T follicular helper cell (primary cell): ENCODE results near the gene ARIH1.
"Not testable (repeated sequence)": the region's sequence is repeated elsewhere in the genome, so short reads cannot be mapped to it uniquely, and the experiment has no call there.

Source experiments
- DNase-seq: peaks from one replicate; pipeline ENCODE4 v3.0.0-alpha.2; 2020; ENCODE audit warnings: low read depth

Gene ARIH1

GRCh38 chr15:72608084-72608483 is 134.0 kb downstream of the ARIH1 start:
- DNase-seq: not testable (repeated sequence)

- DNase-seq: no peak
These were observed 135.7 kb downstream of the ARIH1 start for GRCh38 chr15:72609862-72610261.

GRCh38 chr15:72612324-72612723 is 138.2 kb downstream of the ARIH1 start:
- DNase-seq: not testable (repeated sequence)

- no peak for DNase-seq
These were observed 140.8 kb downstream of the ARIH1 start for GRCh38 chr15:72614810-72615532.

GRCh38 chr15:72615533-72616233 is 141.6 kb downstream of the ARIH1 start:
- DNase-seq: not testable (repeated sequence)

GRCh38 chr15:72616491-72617210 is 142.5 kb downstream of the ARIH1 start:
- DNase-seq: no peak

- DNase-seq: not testable (repeated sequence)
These were observed 149.7 kb downstream of the ARIH1 start for GRCh38 chr15:72623854-72624253.

GRCh38 chr15:72626153-72626552 is 152.0 kb downstream of the ARIH1 start:
- not testable (repeated sequence) for DNase-seq

- DNase-seq: not testable (repeated sequence)
These were observed 154.3 kb downstream of the ARIH1 start for GRCh38 chr15:72628249-72629067.

GRCh38 chr15:72629068-72629570 is 155.0 kb downstream of the ARIH1 start:
- not testable (repeated sequence) for DNase-seq

GRCh38 chr15:72636519-72637282 is 162.6 kb downstream of the ARIH1 start:
- DNase-seq: peak; percentile 34

- DNase-seq: not testable (repeated sequence)
These were observed 165.8 kb downstream of the ARIH1 start for GRCh38 chr15:72639759-72640483.

- not testable (repeated sequence) for DNase-seq
These were observed 168.1 kb downstream of the ARIH1 start for GRCh38 chr15:72642271-72642670.

GRCh38 chr15:72648631-72649253 is 174.6 kb downstream of the ARIH1 start:
- not testable (repeated sequence) for DNase-seq
